Tibial nerve (tissue), 4 donors: ENCODE data around the gene SMARCA4.

Experiments used
- CTCF ChIP-seq, 5 experiments: fragments of 200-600 bp in 3 of 5; fragments of 450-650 bp in 2 of 5; sonication (generic) in 3 of 5; IDR thresholded peaks; one replicate each; pipeline ENCODE4 v1.5.1; 2016 to 2019; ENCODE audit warnings: antibody characterized with exemption in 5 of 5, mild to moderate bottlenecking in 3 of 5, moderate library complexity in 2 of 5
- EP300 ChIP-seq, 2 donors: sonication (generic); formaldehyde crosslinking; IDR thresholded peaks; one replicate each; pipeline ENCODE4 v1.6.1; 2017; ENCODE audit warnings: antibody characterized with exemption in 2 of 2, mild to moderate bottlenecking in 1 of 2
- POLR2A ChIP-seq, 2 donors: fragments of 450-650 bp; IDR thresholded peaks; one replicate each; pipeline ENCODE4 v1.6.1; 2017; ENCODE audit warnings: antibody characterized with exemption in 2 of 2, mild to moderate bottlenecking in 2 of 2, moderate library complexity in 2 of 2

- TF ChIP-seq CTCF (IDR thresholded peaks at IDR 0.05) (no peak), EP300 (IDR thresholded peaks at IDR 0.05) (no peak), POLR2A (IDR thresholded peaks at IDR 0.05) (no peak)
These were observed 72.4 kb downstream of the SMARCA4 start for GRCh38 chr19:11033251-11033650.
